ES-I3 (cell line): Measurements from ENCODE around the gene TPPP.

Source experiments
- H3K36me3 ChIP-seq: 2 replicates; pipeline ENCODE4 v1.6.1; 2013; ENCODE audit warnings: mild to moderate bottlenecking, low read length, control low read depth, moderate library complexity; ENCODE audit not compliant: insufficient read depth
- H3K4me1 ChIP-seq: 2 replicates; pipeline ENCODE4 v1.6.1; 2013; ENCODE audit warnings: mild to moderate bottlenecking, control low read depth, low read length; ENCODE audit not compliant: insufficient read depth
- H3K9ac ChIP-seq: 2 replicates; pipeline ENCODE4 v1.6.1; 2013; ENCODE audit warnings: low read depth, mild to moderate bottlenecking, low read length, moderate library complexity
- H3K9me3 ChIP-seq: 2 replicates; pipeline ENCODE4 v1.6.1; 2013; ENCODE audit warnings: mild to moderate bottlenecking, low read length, moderate library complexity; ENCODE audit not compliant: control insufficient read depth, insufficient read depth

TPPP gene

GRCh38 chr5:658103-658502 is 35.0 kb downstream of the TPPP start:
- Histone ChIP-seq H3K9ac (no peak overlapping the region), H3K9me3 (no peaks in the 10 kb centered on the region), H3K4me1 (no peaks in the 10 kb centered on the region), H3K36me3 (no peaks in the 10 kb centered on the region; the same call in none of the 2 replicates)

DNA sequence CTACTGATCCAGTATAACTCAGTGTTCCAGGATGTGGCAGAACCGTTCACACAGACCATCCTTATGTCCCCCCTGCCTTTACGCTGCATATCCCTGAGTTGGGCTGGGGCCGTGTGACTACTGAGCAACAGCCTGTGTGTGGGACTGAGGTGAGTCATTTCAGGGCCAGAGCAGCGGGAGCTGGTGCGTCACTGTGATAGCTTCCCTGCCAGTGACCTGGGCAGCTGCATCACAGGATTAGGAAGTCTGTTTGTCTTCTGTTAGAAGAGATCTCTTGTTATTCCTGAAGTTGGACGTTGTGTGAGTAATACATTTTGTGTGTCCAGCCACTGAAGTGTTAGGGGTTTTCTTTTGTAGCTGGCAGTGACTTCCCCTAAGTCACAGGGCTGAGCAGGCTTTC is 35.6 kb downstream of the TPPP start:
- Histone ChIP-seq H3K4me1 (no peaks in the 10 kb centered on the region), H3K36me3 (no peaks in the 10 kb centered on the region; the same call in none of the 2 replicates), H3K9me3 (no peaks in the 10 kb centered on the region), H3K9ac (no peak overlapping the region)

DNA sequence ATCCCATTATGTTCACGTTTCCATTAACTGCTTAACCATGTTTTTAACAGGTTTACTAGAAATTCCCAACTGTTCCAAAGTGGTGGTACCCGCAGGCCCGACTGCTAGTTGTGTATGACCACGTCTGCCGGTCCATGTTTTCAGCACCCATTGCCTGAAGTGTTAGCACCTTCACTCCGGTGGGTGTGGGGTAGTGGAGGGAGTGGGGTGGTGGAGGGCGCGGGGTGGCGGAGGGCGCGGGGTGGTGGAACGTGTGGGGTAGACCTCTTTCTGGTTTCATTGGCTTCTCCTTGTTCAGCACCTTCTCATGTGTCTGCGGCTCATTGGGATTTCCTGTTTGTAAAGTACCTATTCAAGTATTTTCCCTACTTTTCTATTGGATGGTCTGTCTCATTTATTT is 37.7 kb downstream of the TPPP start:
- H3K9ac ChIP-seq = no peak overlapping the region
- H3K9me3 ChIP-seq = no peaks in the 10 kb centered on the region
- no peaks in the 10 kb centered on the region for H3K4me1 ChIP-seq
- H3K36me3 ChIP-seq = no peaks in the 10 kb centered on the region; the same call in 1 of the 2 replicates

GRCh38 chr5:654071-654778 is 38.9 kb downstream of the TPPP start:
- Histone ChIP-seq H3K9me3 (no peaks in the 10 kb centered on the region), H3K36me3 (no peaks in the 10 kb centered on the region; the same call in 1 of the 2 replicates), H3K9ac (no peak overlapping the region), H3K4me1 (no peaks in the 10 kb centered on the region)

DNA sequence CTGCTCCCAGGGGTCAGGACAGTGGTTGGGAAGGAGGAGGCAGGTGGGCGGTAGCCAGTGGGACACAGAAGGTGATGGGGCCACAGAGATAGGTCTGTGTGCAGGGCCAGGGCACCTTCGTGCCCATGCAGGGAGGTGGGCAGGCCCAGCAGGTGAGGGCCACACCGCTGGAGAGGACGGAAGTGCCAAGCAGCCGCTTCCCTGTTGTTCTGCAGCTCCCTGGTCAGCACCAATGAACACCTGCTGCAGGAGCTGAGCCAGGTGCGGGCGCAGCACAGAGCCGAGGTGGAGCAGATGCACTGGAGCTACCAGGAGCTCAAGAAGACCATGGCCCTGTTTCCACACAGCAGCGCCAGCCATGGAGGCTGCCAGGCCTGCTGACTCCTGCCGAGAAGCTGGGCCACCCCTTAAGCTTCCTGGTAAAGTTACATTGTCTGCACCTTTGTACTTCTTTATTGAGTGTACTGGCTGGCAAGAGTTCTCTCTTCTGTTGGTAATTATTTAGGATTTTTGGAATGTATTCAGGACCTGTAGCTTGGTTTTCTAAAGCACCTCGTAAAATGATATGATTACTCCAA is 40.3 kb downstream of the TPPP start:
- Histone ChIP-seq H3K9me3 (no peaks in the 10 kb centered on the region; the same call in 1 of the 2 replicates), H3K4me1 (no peaks in the 10 kb centered on the region), H3K9ac (no peak overlapping the region), H3K36me3 (peaks cover 4% of the 10 kb centered on the region; the same call in 1 of the 2 replicates)

DNA sequence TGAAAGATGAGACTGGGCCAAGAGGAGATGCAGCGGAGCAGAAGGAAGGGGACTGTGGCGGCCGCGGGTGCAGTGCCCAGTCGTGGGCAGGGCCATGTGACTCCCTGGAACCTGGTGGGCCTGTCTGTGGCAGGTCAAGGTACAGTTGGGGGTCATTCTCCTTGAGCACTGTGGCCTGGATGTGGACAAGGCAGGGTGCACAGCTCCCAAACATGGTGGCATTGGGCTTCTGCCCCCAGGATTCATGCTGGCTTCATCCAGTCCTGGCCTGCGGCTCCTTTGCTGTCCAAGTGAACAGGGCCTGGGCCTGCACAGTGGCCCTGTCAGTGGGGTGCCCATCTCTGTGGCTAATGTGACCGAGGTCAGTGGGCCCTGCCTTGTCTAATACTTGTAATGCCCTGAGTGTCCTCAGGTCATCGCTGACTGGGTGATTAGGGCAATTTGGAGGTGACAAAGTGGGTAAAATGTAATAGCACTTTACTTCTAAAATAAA is 41.1 kb downstream of the TPPP start:
- Histone ChIP-seq H3K9ac (no peak overlapping the region), H3K4me1 (no peaks in the 10 kb centered on the region), H3K36me3 (peaks cover 9% of the 10 kb centered on the region), H3K9me3 (no peaks in the 10 kb centered on the region; the same call in 1 of the 2 replicates)

GRCh38 chr5:651296-652022 is 41.7 kb downstream of the TPPP start:
- Histone ChIP-seq H3K9ac (no peak overlapping the region), H3K9me3 (no peaks in the 10 kb centered on the region; the same call in 1 of the 2 replicates), H3K36me3 (peaks cover 9% of the 10 kb centered on the region), H3K4me1 (no peaks in the 10 kb centered on the region)

GRCh38 chr5:647727-648126 is 45.4 kb downstream of the TPPP start:
- H3K9me3 ChIP-seq = no peaks in the 10 kb centered on the region; the same call in 1 of the 2 replicates
- no peak overlapping the region for H3K9ac ChIP-seq
- H3K36me3 ChIP-seq = peaks cover 19% of the 10 kb centered on the region
- H3K4me1 ChIP-seq = no peaks in the 10 kb centered on the region

- Histone ChIP-seq H3K4me1 (no peaks in the 10 kb centered on the region), H3K9ac (no peak overlapping the region), H3K9me3 (no peaks in the 10 kb centered on the region; the same call in 1 of the 2 replicates), H3K36me3 (peaks cover 21% of the 10 kb centered on the region)
These were observed 45.8 kb downstream of the TPPP start for GRCh38 chr5:647311-647710.

GRCh38 chr5:646396-647201 is 46.6 kb downstream of the TPPP start:
- Histone ChIP-seq H3K9ac (no peak overlapping the region), H3K4me1 (no peaks in the 10 kb centered on the region), H3K36me3 (peaks cover 23% of the 10 kb centered on the region)

GRCh38 chr5:645421-645820 is 47.7 kb downstream of the TPPP start:
- no peaks in the 10 kb centered on the region; the same call in 1 of the 2 replicates for H3K9me3 ChIP-seq

More at GRCh38 chr5:646396-647201, 46.6 kb downstream of the TPPP start:
- no peaks in the 10 kb centered on the region; the same call in 1 of the 2 replicates for H3K9me3 ChIP-seq

DNA sequence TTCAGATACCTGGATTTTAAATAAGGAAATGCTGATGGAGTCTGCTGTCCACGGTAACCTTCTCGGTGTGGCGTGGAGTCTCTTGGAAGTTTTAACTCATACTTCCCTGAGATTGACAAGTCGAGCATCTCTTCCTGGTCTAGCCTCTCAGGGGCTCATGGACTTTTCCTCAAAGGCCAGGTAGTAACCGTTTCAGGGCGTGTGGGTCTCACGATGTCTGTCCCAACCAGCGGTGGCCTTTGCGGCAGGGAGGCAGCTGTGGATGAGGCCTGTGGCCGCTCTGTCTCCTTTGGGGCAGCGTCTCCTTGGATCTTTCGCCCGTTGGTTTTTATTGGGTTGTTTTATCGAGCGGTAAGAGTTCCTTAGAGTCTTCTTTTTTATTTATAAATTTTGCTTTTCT is 48.2 kb downstream of the TPPP start:
- no peaks in the 10 kb centered on the region; the same call in 1 of the 2 replicates for H3K9me3 ChIP-seq
- peaks cover 29% of the 10 kb centered on the region for H3K36me3 ChIP-seq
- no peaks in the 10 kb centered on the region for H3K4me1 ChIP-seq
- no peak overlapping the region for H3K9ac ChIP-seq

More at GRCh38 chr5:645421-645820, 47.7 kb downstream of the TPPP start:
- Histone ChIP-seq H3K4me1 (no peaks in the 10 kb centered on the region), H3K9ac (no peak overlapping the region), H3K36me3 (peaks cover 27% of the 10 kb centered on the region)

- H3K36me3 ChIP-seq = peaks cover 29% of the 10 kb centered on the region
- H3K9ac ChIP-seq = no peak overlapping the region
- no peaks in the 10 kb centered on the region for H3K4me1 ChIP-seq
- H3K9me3 ChIP-seq = no peaks in the 10 kb centered on the region; the same call in 1 of the 2 replicates
These were observed 48.6 kb downstream of the TPPP start for GRCh38 chr5:644509-644908.

DNA sequence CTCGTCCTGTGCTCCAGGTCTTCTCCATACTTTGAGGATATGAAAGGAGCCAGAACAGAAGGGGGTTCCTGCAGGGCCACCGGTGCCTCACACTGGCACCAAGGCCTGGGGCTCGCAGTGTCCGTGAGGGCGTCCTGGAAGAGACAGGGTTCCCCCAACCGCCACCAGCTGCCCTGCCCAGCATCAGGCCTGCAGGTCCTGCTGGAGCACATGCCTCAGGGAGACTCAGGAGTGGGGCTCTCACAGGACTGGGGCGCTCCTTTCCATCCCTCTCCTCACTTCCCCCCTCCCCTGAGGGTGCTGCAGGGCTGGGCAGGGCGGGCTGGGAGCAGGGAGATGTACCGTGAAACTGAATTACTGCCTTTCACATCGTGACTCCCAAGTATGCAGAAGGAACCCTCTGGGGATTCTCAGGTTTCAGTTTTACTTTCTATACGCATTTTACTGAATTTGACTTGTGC is 49.3 kb downstream of the TPPP start:
- peaks cover 29% of the 10 kb centered on the region for H3K36me3 ChIP-seq
- no peak overlapping the region for H3K9ac ChIP-seq
- no peaks in the 10 kb centered on the region; the same call in 1 of the 2 replicates for H3K9me3 ChIP-seq
- H3K4me1 ChIP-seq = no peaks in the 10 kb centered on the region
